D721Med (cell line): ENCODE results near the gene ABTB2.
A peak's percentile ranks its signal among the peaks of the same experiment; 100 is the strongest.

Experiments used
- DNase-seq: peaks from one replicate; pipeline ENCODE4 v3.0.0; 2011; ENCODE audit warnings: low spot score; ENCODE audit not compliant: insufficient read length
- FAIRE-seq: peaks from 2 replicates; lab custom pipeline; 2011; peaks lifted over from hg19 to GRCh38; lab: Jason Lieb, UNC
- CTCF ChIP-seq: IDR thresholded peaks from 2 replicates; pipeline ENCODE4 v1.5.1; 2012; ENCODE audit warnings: mild to moderate bottlenecking, control low read depth; ENCODE audit not compliant: insufficient read depth; ENCODE audit errors: missing control alignments

Gene ABTB2

GRCh38 chr11:34154059-34154875 is 203.5 kb downstream of the ABTB2 start:
- TF ChIP-seq CTCF = no peak
- no peak for FAIRE-seq
- no peak for DNase-seq

- DNase-seq (no peak), FAIRE-seq (no peak)
- no peak for TF ChIP-seq CTCF
Measured at GRCh38 chr11:34151916-34152845, 205.6 kb downstream of the ABTB2 start.

GRCh38 chr11:34151166-34151565 is 206.6 kb downstream of the ABTB2 start:
- DNase-seq = no peak
- no peak for FAIRE-seq
- no peak for TF ChIP-seq CTCF

- no peak for DNase-seq
- no peak for TF ChIP-seq CTCF
- FAIRE-seq = no peak
Measured at GRCh38 chr11:34150494-34151151, 207.2 kb downstream of the ABTB2 start.

GRCh38 chr11:34149786-34150185 is 208.0 kb downstream of the ABTB2 start:
- DNase-seq (no peak), FAIRE-seq (no peak)
- TF ChIP-seq CTCF = peak; percentile 2

- DNase-seq (no peak), FAIRE-seq (no peak)
- TF ChIP-seq CTCF = no peak
Measured at GRCh38 chr11:34149274-34149673, 208.5 kb downstream of the ABTB2 start.
